ENCODE measurements around the gene ODF2L.

Gene ODF2L

GRCh38 chr1:86421601-86422280 lies 25.6 kb upstream of the ODF2L start:
- peaks cover 5% of the 10 kb centered on the region for H3K27me3 ChIP-seq (ENCODE audit: insufficient read depth, poor library complexity, severe bottlenecking)
- TF ChIP-seq CTCF (IDR thresholded peaks at IDR 0.05; ENCODE audit: insufficient read depth, low read length) (no peak), SPI1 (IDR thresholded peaks at IDR 0.05; ENCODE audit: borderline replicate concordance, low read depth) (no peak), POLR2AphosphoS5 (IDR thresholded peaks at IDR 0.05; ENCODE audit: low read depth) (no peak), REST (IDR thresholded peaks at IDR 0.05; ENCODE audit: insufficient replicate concordance, low read depth) (no peak), GABPA (IDR thresholded peaks at IDR 0.05; ENCODE audit: low read depth) (no peak)
- H3K27ac ChIP-seq (replicated peaks), result no peak overlapping the region
- DNase-seq (ENCODE audit: low read depth in 1 of 2, low spot score in 1 of 2), result no peak
- H3K4me3 ChIP-seq (replicated peaks; ENCODE audit: insufficient read depth, low read length), result no peak overlapping the region

- peak in 1 of 2 experiments; percentile 60 for DNase-seq (ENCODE audit: low read depth in 1 of 2, low spot score in 1 of 2)
- Histone ChIP-seq H3K27ac (replicated peaks) (no peak overlapping the region), H3K4me3 (replicated peaks; ENCODE audit: insufficient read depth, low read length) (no peak overlapping the region), H3K27me3 (ENCODE audit: insufficient read depth, poor library complexity, severe bottlenecking) (no peaks in the 10 kb centered on the region)
- TF ChIP-seq GABPA (IDR thresholded peaks at IDR 0.05; ENCODE audit: low read depth), result no peak
- TF ChIP-seq POLR2AphosphoS5 (IDR thresholded peaks at IDR 0.05; ENCODE audit: low read depth), result no peak
- TF ChIP-seq CTCF (IDR thresholded peaks at IDR 0.05; ENCODE audit: insufficient read depth, low read length), result peak; percentile 49
- TF ChIP-seq SPI1 (IDR thresholded peaks at IDR 0.05; ENCODE audit: borderline replicate concordance, low read depth), result no peak
Measured at GRCh38 chr1:86419277-86419903, 23.3 kb upstream of the ODF2L start.

GRCh38 chr1:86416343-86416742 lies 20.2 kb upstream of the ODF2L start:
- Histone ChIP-seq H3K27me3 (ENCODE audit: insufficient read depth, poor library complexity, severe bottlenecking) (no peaks in the 10 kb centered on the region), H3K4me3 (replicated peaks; ENCODE audit: insufficient read depth, low read length) (no peak overlapping the region), H3K27ac (replicated peaks) (no peak overlapping the region)
- TF ChIP-seq POLR2AphosphoS5 (IDR thresholded peaks at IDR 0.05; ENCODE audit: low read depth) (no peak), GABPA (IDR thresholded peaks at IDR 0.05; ENCODE audit: low read depth) (no peak), CTCF (IDR thresholded peaks at IDR 0.05; ENCODE audit: insufficient read depth, low read length) (no peak), SPI1 (IDR thresholded peaks at IDR 0.05; ENCODE audit: borderline replicate concordance, low read depth) (no peak), REST (IDR thresholded peaks at IDR 0.05; ENCODE audit: insufficient replicate concordance, low read depth) (no peak)
- no peak for DNase-seq (ENCODE audit: low read depth in 1 of 2, low spot score in 1 of 2)

Data from HL-60 (cell line).